GM18873 (cell line): ENCODE results near the gene SLC12A9.

Experiments
- ATAC-seq: cut with Tn5 transposase; IDR thresholded peaks from one replicate; pipeline ENCODE4 v1.9.1; 2021; ENCODE audit warnings: mild to moderate bottlenecking, moderate library complexity, moderate number of reproducible peaks; ENCODE audit not compliant: unreplicated experiment, low FRiP score

The SLC12A9 gene

DNA sequence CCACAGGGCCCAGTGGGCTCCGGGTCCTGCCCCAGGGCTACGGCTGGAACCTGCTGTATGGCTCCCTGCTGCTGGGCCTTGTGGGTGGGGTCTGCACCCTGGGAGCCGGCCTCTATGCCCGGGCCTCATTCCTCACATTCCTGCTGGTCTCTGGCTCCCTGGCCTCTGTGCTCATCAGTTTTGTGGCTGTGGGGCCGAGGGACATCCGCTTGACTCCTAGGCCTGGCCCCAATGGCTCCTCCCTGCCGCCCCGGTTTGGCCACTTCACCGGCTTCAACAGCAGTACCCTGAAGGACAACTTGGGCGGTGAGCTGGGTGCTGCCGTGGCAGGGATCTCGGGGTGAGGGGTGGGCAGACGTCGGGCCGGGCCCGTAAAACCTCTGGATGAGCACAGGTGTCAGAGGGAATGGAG is 4.4 kb downstream of the SLC12A9 start:
- ATAC-seq: no peak

DNA sequence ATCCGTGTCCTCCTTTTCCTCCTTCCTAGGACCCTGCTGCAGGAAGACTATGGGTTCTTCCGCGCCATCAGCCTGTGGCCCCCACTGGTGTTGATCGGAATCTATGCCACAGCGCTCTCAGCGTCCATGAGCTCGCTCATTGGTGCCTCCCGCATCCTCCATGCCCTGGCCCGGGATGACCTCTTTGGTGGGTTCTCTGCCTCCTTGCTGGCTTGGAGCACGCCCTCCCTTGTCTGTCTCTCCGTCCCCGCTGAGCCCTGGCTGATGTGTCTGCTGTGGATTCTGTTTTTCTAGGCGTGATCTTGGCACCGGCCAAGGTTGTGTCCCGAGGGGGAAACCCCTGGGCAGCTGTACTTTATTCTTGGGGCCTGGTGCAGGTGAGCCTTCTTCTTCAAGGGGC is 7.3 kb downstream of the SLC12A9 start:
- ATAC-seq: no peak

DNA sequence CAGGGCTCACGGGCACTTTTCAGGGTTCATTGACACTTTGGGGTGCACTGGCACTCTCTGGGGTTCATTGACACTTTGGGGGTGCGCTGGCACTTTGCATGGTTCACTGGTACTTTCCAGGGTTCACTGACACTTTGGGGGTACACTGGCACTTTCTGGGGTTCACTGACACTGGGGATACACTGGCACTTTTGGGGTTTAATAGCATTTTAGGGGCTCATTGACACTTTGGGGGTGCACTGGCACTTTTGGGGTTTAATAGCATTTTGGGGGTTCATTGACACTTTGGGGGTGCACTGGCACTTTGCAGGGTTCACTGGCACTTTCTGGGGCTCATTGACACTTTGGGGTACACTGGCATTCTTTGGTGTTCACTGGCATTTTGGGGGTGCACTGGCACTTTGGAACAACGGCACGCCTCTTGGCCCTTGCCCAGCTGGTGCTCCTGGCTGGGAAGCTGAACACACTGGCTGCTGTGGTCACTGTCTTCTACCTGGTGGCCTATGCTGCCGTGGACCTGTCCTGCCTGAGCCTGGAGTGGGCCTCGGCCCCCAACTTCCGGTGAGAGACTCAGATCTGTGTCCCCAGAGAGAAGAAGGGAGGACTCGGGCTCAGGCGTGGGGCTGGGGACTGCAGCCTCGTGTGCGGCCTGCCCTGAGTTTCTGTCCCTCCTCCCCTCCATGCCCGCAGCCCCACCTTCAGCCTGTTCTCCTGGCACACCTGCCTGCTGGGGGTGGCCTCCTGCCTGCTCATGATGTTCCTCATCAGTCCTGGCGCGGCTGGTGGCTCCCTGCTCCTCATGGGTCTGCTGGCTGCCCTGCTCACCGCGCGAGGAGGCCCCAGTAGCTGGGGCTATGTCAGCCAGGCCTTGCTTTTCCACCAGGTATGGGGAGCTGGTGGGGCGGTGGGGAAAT is 8.4 kb downstream of the SLC12A9 start:
- ATAC-seq: no peak

DNA sequence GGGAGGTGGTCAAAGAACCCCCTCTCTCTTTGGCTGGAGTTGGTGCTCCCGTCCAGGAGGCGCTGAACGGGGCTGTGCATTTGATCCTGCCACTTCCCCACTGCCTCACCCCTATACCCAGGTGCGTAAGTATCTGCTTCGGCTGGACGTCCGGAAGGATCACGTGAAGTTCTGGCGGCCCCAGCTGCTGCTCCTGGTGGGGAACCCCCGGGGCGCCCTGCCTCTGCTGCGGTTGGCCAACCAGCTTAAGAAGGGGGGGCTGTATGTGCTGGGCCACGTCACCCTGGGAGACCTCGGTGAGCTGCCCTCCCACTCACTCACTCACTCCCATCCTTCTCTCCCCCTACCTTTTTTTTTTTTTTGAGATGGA is 9.1 kb downstream of the SLC12A9 start:
- ATAC-seq: no peak

DNA sequence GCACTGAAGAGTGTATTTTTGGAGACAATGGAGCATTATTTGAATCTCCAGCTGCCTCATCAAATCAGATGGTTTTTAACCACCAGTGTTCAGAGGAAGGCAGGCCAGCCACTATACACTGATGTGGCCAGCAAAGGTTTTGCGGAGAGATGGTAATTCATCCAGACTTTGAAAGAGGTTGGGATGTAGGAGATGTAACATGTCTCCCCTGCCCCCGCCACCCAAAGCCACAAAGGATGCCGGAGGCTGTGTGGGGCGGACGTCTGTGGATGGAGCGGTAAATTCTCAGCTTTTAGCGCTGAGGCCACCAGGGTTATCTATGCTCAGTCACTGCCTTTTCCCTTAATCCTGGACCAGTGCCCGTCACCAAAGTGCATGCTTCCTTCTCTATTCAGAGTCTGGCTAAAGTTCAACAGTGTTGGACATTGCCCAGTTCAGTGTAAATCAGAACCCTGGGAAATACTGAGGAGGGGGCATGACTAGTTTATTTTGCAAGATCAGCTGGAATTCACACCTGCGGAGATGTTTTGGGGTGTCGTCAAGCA is 11.0 kb downstream of the SLC12A9 start:
- ATAC-seq: no peak

DNA sequence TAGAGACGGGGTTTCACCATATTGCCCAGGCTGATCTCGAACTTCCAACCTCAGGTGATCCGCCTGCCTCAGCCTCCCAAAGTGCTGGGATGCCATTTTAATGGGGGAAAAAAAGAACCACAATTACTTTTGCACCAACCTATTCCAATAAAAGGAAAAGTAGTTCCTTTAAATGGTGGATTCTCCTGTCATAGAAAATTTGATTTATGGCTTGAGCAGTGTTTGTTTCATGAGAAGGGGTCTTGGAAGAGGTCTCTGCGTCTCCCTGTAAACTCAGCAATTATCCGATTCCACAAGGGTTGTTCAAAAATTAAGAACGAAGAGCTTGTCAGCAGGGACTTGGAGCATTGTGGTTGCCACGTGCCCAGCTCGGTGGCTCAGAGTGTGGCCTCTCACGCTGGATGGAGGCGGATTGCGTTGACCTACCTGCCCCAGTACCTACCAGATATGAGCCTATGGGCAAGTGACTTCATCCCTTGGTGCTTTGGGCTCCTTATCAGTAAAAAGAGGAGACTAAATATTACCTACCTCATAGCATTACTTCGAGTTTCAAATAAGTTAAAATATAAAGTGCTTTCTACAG is 11.8 kb downstream of the SLC12A9 start:
- no peak for ATAC-seq

DNA sequence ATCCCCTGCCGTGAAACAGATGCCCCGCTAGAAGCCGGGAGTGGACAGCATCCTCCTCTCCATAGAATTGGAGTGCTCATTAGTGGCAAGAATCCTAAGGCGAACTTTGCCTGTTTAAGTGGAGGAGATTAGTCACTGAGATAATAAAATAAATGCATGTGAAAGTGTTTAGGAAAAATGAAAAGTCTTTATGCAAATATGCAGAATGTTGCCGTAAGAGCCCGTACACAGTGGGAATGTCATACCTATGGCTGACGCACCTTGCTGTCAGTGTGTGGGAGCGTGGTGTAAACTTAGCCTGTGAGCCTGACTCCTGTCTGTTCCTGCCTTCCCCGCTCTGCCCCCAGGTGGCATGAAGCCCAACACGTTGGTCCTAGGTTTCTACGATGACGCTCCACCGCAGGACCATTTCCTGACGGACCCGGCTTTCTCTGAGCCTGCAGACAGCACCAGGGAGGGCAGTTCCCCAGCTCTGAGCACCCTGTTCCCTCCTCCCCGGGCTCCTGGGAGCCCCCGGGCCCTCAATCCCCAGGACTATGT is 12.9 kb downstream of the SLC12A9 start:
- ATAC-seq: no peak

DNA sequence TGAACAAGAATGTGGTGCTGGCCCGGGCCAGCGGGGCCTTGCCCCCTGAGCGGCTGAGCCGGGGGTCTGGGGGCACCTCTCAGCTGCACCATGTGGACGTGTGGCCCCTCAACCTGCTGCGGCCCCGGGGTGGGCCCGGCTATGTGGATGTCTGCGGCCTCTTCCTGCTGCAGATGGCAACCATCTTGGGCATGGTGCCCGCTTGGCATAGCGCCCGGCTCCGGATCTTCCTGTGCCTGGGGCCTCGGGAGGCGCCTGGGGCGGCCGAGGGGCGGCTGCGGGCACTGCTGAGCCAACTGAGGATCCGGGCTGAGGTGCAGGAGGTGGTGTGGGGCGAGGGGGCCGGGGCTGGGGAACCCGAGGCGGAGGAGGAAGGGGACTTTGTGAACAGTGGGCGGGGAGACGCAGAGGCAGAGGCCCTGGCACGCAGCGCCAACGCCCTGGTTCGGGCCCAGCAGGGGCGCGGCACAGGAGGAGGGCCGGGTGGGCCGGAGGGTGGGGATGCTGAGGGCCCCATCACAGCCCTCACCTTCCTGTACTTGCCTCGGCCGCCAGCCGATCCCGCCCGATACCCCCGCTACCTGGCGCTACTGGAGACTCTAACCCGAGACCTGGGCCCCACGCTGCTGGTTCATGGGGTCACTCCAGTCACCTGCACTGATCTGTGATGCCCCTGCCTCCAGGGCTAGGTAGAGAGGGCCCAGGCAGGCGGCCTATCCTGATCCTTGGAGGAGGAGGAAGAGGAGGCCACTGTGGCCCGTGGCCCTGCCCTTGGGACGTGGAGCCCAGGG is 13.6 kb downstream of the SLC12A9 start:
- no peak for ATAC-seq

DNA sequence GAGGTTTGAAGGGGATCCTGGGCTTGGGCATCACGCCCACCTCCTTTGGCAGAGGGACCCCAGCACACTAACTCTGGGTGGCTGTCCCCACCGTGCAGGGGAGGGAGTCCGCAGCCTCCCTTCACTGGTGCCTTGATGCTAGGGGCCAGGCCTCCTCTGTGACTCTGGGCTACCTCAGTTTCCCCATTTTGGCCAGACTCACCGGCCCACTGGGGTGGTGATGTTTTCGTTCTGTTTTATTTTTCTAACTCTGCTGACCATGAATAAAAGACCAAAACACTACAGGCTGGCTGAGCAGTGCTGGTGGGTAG is 14.2 kb downstream of the SLC12A9 start:
- no peak for ATAC-seq

DNA sequence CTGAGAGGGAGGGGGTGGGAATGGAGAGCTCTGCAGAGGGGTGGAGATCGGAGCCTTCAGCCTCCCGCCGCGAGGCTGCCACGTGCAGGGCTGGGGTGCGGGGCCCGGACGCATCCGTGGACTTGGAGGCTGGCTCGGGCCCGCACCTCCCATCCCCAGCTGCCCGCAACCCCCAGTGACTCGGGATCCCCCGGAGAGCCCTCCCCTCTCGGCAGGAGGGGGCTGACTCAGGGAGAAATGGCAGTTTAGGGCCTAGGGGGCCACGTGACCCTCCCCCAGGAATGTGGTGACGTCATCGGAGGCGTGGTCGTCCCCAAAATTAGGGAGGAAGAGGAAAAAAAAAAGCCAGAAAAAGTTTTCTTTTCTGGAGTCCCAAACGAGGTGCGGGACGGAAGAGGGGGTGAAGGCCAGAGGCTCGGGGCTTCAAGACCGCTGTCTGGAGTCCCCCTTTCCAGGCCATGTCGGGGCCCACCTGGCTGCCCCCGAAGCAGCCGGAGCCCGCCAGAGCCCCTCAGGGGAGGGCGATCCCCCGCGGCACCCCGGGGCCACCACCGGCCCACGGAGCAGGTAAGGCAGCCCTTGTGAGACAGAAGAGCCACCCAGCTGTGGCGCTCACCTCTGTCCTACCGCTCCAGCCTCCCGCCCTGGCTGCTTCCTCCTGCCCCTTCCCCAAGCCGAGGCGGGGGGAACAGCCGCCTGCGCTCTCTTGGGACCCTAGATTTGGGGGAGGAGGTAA is 14.7 kb downstream of the SLC12A9 start, which contains the start of gene TRIP6:
TRIP6 (plus strand) TSS at position 348 of the 736 bp plus-strand sequence; CDS start at position 459, 111 bp downstream.
- ATAC-seq: no peak

DNA sequence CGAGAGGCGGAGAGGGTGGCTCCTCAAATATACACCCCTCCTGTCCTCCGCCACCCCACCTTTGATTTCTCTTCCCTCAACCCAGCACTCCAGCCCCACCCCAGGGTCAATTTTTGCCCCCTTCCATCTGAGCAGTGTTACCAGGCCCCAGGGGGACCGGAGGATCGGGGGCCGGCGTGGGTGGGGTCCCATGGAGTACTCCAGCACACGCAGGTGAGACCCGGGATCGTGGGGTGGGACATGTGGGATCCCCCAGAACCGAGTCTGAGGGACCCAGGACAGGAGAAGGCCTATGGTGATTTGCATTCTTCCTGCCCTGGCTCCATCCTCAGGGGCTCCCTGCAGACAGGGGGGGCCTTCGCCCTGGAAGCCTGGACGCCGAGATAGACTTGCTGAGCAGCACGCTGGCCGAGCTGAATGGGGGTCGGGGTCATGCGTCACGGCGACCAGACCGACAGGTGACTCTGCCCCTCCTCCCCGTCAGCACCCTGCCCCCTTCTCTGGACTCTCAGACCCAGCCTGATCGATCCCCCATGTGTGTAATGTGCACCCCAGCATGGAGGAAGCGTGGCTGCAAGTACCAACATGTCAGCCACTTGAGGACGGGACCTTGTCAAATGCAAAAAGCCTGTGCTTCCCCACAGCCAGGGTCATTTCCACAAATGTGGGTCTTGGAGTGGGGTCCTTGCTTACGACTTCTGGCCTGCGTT is 15.4 kb downstream of the SLC12A9 start:
- no peak for ATAC-seq

DNA sequence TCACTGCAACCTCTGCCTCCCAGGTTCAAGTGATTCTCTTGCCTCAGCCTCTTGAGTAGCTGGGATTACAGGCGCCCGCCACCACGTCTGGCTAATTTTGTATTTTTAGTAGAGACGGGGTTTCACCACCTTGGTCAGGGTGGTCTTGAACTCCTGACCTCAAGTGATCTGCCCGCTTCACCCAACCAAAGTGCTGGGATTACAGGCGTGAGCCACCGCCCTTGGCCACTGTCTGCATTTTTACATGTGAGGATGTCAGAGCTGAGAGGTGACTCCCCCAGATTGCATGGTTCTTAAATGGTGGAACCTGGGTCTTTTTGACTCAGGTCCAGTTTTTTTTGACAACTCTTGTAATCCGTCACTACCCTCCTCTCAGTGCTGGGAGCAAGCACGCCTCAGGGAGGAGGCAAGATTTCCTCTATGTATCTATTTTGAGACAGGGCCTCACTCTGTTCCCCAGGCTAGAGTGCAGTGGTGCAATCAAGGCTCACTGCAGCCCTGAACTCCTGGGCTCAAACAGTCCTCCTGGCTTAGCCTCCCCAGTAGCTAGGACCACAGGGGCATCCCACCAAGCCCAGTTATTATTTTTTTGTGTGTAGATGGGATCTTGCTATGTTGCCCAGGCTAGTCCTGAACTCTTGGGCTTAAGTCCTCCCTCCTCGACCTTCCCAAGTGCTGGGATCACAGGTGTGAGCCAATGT is 21.2 kb downstream of the SLC12A9 start:
- ATAC-seq: no peak

DNA sequence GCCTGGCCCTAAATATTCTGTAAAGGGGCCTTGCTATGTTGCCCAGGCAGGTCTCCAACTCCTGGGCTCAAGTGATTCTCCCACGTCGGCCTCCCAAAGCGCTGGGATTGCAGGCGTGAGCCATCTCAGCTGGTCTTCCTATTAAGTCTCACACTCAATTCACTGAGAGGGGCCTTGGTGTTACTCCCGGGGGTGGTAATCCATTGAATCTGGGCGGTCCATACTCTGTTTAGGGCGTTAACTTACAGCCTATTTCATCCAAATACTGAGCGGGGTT is 21.7 kb downstream of the SLC12A9 start:
- no peak for ATAC-seq

DNA sequence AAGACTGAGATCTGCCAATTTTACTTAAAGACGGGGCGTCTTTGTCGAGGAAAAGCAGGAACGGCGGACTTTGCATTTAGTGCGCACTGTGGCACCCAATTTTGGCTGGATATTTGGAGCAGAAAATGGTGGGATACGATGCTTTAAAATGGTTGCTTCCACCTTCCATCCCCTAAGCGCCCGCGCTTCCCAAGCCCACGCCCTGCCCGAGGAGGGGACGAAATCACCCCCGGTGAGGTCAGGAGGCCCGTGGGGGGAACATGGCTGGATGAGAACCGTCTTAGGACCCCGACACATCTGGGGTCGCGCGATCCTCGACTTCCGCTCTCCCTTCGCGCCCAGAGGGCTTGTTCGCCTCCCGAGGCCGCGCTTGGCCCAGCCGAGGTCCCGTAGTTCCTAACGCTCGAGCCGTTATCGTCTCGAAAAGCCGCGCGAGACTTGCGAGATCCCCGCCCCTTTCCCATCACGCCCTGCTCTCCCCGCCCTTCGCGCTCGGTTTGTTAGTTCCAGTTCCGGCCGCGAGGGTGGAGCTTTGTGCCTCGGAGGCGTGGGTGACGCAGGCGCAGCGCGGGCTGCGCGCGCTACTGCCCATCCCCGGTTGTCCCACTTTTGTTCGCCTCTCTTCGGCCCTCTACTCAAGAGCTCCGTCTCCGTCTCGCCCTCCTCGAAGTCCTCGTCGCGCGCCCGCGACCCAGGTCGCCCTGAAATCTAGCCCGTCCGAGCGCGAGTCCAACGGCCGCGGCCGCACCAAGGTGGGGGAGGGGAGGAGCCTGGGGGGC is 22.3 kb downstream of the SLC12A9 start, which contains the start of gene SRRT:
SRRT (plus strand) TSS at position 527 of the 779 bp plus-strand sequence. CDS start 488 bp downstream, outside the sequence.
- peak; percentile 81 for ATAC-seq

DNA sequence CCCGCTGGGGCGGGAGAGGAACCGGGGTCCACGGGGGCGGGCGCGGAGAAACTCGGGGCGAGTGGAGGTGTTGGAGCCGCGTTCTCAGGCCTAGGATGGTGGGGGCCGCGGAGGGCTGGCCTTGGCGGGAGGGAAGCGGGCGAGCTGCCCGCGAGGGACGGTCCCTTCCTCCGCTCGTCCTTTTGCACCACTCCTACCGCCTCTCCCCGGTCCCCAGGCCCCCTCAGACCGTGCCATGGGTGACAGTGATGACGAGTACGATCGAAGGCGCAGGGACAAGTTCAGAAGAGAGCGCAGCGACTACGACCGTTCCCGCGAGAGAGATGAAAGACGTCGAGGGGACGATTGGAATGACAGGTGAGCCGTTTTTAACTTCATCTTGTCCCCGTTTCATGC is 22.8 kb downstream of the SLC12A9 start:
- no peak for ATAC-seq

DNA sequence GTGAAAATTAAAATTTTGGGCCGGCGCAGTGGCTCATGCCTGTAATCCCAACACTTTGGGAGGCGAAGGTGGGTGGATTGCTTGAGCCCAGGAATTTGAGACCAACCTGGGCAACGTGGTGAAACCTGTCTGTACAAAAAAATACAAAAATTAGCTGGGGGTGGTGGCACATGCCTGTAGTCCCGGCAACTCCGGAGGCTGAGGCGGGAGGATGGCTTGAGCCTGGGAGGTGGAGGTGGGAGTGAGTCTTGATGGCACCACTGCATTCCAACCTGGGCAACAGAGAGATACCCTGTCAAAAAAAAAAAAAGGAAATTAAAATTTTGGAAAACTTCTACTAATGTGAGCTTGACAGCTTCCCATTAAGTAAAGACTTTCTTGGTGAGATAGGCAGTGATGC is 25.5 kb downstream of the SLC12A9 start:
- no peak for ATAC-seq

DNA sequence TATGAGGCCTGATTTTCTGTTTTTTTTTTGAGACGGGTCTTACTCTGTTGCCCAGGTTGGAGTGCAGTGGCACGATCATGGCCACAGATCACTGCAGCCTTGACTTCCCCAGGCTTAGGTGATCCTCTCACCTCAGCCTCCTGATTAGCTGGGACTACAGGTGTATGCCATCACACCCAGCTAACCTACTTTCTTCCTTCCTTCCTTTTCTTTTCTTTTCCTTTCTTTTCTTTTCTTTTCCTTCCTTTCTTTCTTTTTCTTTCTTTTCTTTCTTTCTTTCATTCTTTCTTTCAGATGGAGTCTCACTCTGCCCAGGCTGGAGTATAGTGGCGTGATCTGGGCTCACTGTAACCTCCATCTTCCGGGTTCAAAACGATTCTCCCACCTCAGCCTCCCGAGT is 26.2 kb downstream of the SLC12A9 start:
- no peak for ATAC-seq

DNA sequence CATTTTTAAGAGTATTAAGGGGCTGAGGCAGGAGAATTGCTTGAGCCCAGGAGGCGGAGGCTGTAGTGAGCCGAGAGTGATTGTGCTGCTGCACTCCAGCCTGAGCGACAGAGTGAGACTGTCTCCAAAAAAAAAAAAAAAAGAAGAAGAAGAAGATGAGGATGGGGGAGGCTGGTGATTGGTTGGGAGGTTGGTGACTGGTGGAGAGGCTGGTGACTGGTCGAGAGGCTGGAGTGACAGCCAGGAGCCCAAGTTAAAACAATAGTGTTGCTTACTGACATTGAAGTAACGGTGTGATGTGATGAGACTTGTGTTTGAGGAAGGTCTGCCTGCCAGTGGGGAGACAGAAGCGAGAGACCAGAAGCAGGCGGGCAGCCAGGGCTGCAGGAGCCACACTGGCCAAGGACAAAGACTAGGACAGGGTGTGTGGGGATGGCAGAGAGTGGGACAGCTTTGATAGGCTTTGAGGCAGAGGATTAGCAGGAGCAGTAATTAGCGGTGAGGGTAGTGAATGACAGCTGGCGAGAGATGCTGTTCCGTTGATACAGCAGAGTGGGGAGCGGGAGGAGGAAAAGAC is 27.3 kb downstream of the SLC12A9 start:
- no peak for ATAC-seq
